ENCODE measurements around the gene BMPER.
A peak's percentile ranks its signal among the peaks of the same experiment; 100 is the strongest.

Gene BMPER

GRCh38 chr7:33986951-33987947, 81.9 kb downstream of the BMPER start (continued):
- TF ChIP-seq HIC1 (tag by site-specific recombination; IDR thresholded peaks at IDR 0.05) = no peak
- TF ChIP-seq PRDM6 (tag by site-specific recombination; IDR thresholded peaks at IDR 0.05) = no peak
- TF ChIP-seq MEIS1 (CRISPR knock-in tag; IDR thresholded peaks at IDR 0.05; ENCODE audit: borderline replicate concordance) = no peak
- no peak for TF ChIP-seq KLF10 (tag by site-specific recombination; IDR thresholded peaks at IDR 0.05)
- TF ChIP-seq ZNF366 (tag by site-specific recombination; conservative IDR thresholded peaks at IDR 0.05) = peak; percentile 43; the same call in 1 of the 2 replicates
- no peak for TF ChIP-seq SETDB1 (IDR thresholded peaks at IDR 0.05; ENCODE audit: insufficient read length, low read length)
- TF ChIP-seq ZEB2 (tag by site-specific recombination; IDR thresholded peaks at IDR 0.05) = 0 out of 2 replicates have a peak, but pooled peaks have one; percentile 17
- peak; percentile 35; the same call in 1 of the 2 replicates for TF ChIP-seq ZNF629 (tag by site-specific recombination; IDR thresholded peaks at IDR 0.05)
- 0 out of 2 replicates have a peak, but pooled peaks have one; percentile 26 for TF ChIP-seq SP7 (tag by site-specific recombination; IDR thresholded peaks at IDR 0.05)
- TF ChIP-seq ZNF830 (tag by site-specific recombination; IDR thresholded peaks at IDR 0.05; ENCODE audit: low read depth) = no peak
- peak; percentile 60; the same call in 1 of the 2 replicates for TF ChIP-seq ZNF660 (tag by site-specific recombination; IDR thresholded peaks at IDR 0.05)
- no peak for TF ChIP-seq ZNF596 (tag by site-specific recombination; IDR thresholded peaks at IDR 0.05)
- TF ChIP-seq SALL2 (tag by site-specific recombination; IDR thresholded peaks at IDR 0.05; ENCODE audit: borderline replicate concordance) = no peak
- no peak for TF ChIP-seq ZNF664 (tag by site-specific recombination; IDR thresholded peaks at IDR 0.05)
- TF ChIP-seq KLF9 (tag by site-specific recombination; IDR thresholded peaks at IDR 0.05; ENCODE audit: low read depth) = no peak
- TF ChIP-seq ZBTB21 (tag by site-specific recombination; IDR thresholded peaks at IDR 0.05) = no peak
- TF ChIP-seq ZNF132 (tag by site-specific recombination; IDR thresholded peaks at IDR 0.05; ENCODE audit: borderline replicate concordance) = no peak
- TF ChIP-seq AEBP2 (tag by site-specific recombination; IDR thresholded peaks at IDR 0.05; ENCODE audit: borderline replicate concordance) = no peak
- TF ChIP-seq MYNN (tag by site-specific recombination; IDR thresholded peaks at IDR 0.05; ENCODE audit: borderline replicate concordance) = no peak

GRCh38 chr7:33996899-33997298, 91.6 kb downstream of the BMPER start:
- Histone ChIP-seq H3K4me3 (ENCODE audit: low read depth, low read length) (no peak overlapping the region), H3K4me1 (ENCODE audit: control insufficient read depth, insufficient read depth, low read length) (no peaks in the 10 kb centered on the region), H3K9me3 (ENCODE audit: control insufficient read depth, insufficient read depth, low read depth, low read length) (no peaks in the 10 kb centered on the region), H3K36me3 (ENCODE audit: control insufficient read depth in 2 of 2, insufficient read depth in 1 of 2, low read length in 2 of 2) (no peaks in the 10 kb centered on the region), H3K27ac (ENCODE audit: extremely low read depth, low read depth, low read length) (no peak overlapping the region)
- ChIA-PET POLR2A (no interaction called here), CTCF (interaction anchor here (1.1 kb wide), 1 partner anchor 91 kb away, joined by 7 read pairs; no protein-coding TSS in a partner anchor)
- TF ChIP-seq ZNF37A (tag by site-specific recombination; IDR thresholded peaks at IDR 0.05) (no peak), ELK4 (IDR thresholded peaks at IDR 0.05; ENCODE audit: borderline replicate concordance, low read depth, low read length) (no peak), ZNF48 (tag by site-specific recombination; IDR thresholded peaks at IDR 0.05) (no peak), ZNF449 (tag by site-specific recombination; IDR thresholded peaks at IDR 0.05) (no peak), ZBTB20 (tag by site-specific recombination; IDR thresholded peaks at IDR 0.05) (no peak), ZNF121 (tag by site-specific recombination; IDR thresholded peaks at IDR 0.05) (no peak), ZNF350 (tag by site-specific recombination; IDR thresholded peaks at IDR 0.05) (no peak), ZNF112 (tag by site-specific recombination; IDR thresholded peaks at IDR 0.05) (no peak), ZNF248 (tag by site-specific recombination; IDR thresholded peaks at IDR 0.05) (no peak), MYNN (tag by site-specific recombination; IDR thresholded peaks at IDR 0.05; ENCODE audit: borderline replicate concordance) (no peak), ZNF433 (tag by site-specific recombination; IDR thresholded peaks at IDR 0.05; ENCODE audit: low read depth) (no peak)
